ENCODE measurements around the gene USP48. TPM values are rescaled to one million over a fixed set of nuclear protein-coding genes. Genes with fewer than 3 reads are reported as not detected.

The USP48 gene
- total RNA-seq, 1 donor from 2014 or later: 67.5 TPM

DNA sequence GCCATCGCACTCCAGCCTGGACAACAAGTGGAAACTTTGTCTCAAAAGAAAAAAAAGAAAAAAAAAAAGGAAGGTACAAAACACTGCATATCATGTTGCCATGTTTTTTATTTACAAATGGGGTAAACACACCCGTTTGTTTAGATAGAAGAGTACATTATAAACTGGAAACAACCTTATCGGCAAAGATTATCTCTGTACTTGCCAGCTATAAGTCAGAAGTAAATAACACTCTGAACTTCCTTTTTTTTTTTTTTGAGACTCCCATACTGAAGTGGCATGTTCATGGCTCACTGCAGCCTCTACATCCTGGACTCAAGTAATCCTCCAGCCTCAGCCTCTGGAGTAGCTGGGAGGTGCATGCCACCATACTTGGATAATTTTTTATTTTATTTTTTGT is 21.9 kb downstream of the USP48 start:
- H3K4me1 ChIP-seq: peaks cover 53% of the 10 kb centered on the region
- no peak for DNase-seq (ENCODE audit: extremely low spot score in 2 of 2)
- no peak overlapping the region for H3K4me3 ChIP-seq
- H3K27ac ChIP-seq: no peak overlapping the region
- no peaks in the 10 kb centered on the region for H3K27me3 ChIP-seq
- intact Hi-C loops (cut with DNase I): no loop called here
- no peaks in the 10 kb centered on the region for H3K9me3 ChIP-seq
- H3K36me3 ChIP-seq: no peaks in the 10 kb centered on the region
- TF ChIP-seq POLR2AphosphoS5 (IDR thresholded peaks at IDR 0.05; ENCODE audit: insufficient read depth in 1 of 2, low read depth in 1 of 2) (no peak), POLR2A (IDR thresholded peaks at IDR 0.05) (no peak)
- TF ChIP-seq, protein P1, sequence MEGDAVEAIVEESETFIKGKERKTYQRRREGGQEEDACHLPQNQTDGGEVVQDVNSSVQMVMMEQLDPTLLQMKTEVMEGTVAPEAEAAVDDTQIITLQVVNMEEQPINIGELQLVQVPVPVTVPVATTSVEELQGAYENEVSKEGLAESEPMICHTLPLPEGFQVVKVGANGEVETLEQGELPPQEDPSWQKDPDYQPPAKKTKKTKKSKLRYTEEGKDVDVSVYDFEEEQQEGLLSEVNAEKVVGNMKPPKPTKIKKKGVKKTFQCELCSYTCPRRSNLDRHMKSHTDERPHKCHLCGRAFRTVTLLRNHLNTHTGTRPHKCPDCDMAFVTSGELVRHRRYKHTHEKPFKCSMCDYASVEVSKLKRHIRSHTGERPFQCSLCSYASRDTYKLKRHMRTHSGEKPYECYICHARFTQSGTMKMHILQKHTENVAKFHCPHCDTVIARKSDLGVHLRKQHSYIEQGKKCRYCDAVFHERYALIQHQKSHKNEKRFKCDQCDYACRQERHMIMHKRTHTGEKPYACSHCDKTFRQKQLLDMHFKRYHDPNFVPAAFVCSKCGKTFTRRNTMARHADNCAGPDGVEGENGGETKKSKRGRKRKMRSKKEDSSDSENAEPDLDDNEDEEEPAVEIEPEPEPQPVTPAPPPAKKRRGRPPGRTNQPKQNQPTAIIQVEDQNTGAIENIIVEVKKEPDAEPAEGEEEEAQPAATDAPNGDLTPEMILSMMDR (IDR thresholded peaks at IDR 0.05): no peak

DNA sequence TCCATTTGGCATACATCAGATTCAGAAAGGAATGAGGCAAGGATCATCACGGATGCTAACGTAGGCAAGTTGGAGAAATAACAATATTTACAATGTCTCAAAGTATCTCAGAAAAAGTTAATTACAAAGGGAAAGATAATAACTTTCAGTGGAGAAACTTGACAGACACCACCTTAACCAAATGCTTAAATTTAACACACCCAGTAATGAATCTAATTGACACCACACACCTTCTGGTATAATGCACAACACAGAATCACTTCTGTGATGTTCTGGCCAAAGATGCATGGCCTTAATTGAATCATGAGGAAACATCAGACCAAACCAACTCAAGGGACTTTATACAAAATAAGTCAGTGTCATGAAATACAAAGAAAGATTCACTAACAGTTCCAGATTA is 23.1 kb downstream of the USP48 start:
- Histone ChIP-seq H3K36me3 (peaks cover 0 to under 1% of the 10 kb centered on the region in 2 donors), H3K4me1 (peaks cover 41% of the 10 kb centered on the region), H3K27me3 (no peaks in the 10 kb centered on the region), H3K4me3 (no peak overlapping the region), H3K9me3 (no peaks in the 10 kb centered on the region), H3K27ac (no peak overlapping the region)
- intact Hi-C loops (cut with DNase I): no loop called here
- no peak for DNase-seq (ENCODE audit: extremely low spot score in 2 of 2)
- TF ChIP-seq POLR2A (IDR thresholded peaks at IDR 0.05): no peak
- TF ChIP-seq, protein P1 (IDR thresholded peaks at IDR 0.05): no peak
- TF ChIP-seq POLR2AphosphoS5 (IDR thresholded peaks at IDR 0.05; ENCODE audit: insufficient read depth in 1 of 2, low read depth in 1 of 2): no peak

DNA sequence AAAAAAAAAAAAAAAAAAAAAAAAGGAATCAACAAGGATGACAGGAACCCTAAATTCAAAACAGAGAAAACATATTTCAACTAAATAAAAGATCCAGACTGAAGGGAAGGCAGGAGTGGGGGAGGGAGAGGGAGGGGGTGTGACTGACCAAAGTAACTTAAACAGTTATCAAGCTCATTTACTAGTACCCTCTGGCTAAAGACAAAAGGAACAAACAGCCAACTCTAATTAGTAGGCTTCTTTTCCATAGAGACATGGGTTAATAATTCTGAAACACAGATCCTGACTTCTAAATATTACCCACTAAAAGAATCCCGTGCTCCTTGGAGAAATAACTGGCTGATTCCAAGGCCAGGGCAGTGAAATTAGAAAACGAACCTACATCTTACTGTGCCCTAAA is 23.8 kb downstream of the USP48 start:
- no peak for DNase-seq (ENCODE audit: extremely low spot score in 2 of 2)

DNA sequence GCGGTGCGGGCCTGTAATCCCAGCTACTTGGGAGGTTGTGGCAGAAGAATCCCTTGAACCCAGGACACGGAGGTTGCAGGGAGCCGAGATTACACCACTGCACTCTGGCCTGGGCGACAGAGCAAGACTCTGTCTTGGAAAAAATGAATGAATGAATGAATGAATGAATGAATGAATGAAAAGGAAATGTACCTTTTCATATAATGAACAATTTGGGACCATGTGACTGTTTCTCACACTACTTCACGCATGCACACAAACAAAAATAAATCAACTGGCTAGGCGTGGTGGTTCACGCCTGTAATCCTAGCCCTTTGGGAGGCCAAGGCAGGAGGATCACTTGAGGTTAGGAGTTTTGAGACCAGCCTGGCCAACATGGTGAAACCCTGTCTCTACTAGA is 24.3 kb downstream of the USP48 start:
- Histone ChIP-seq H3K4me1 (peaks cover 29% of the 10 kb centered on the region), H3K36me3 (peaks cover 0 to 11% of the 10 kb centered on the region in 2 donors), H3K9me3 (no peaks in the 10 kb centered on the region), H3K4me3 (no peak overlapping the region), H3K27me3 (no peaks in the 10 kb centered on the region), H3K27ac (no peak overlapping the region)
- TF ChIP-seq, protein P1 (IDR thresholded peaks at IDR 0.05): no peak
- TF ChIP-seq POLR2A (IDR thresholded peaks at IDR 0.05): no peak
- no peak for TF ChIP-seq POLR2AphosphoS5 (IDR thresholded peaks at IDR 0.05; ENCODE audit: insufficient read depth in 1 of 2, low read depth in 1 of 2)
- intact Hi-C loops (cut with DNase I): no loop called here
- no peak for DNase-seq (ENCODE audit: extremely low spot score in 2 of 2)

More for the DNA sequence above, 23.8 kb downstream of the USP48 start:
- no peak overlapping the region for H3K27ac ChIP-seq
- H3K36me3 ChIP-seq: peaks cover 0 to 6% of the 10 kb centered on the region in 2 donors
- intact Hi-C loops (cut with DNase I): no loop called here
- no peaks in the 10 kb centered on the region for H3K9me3 ChIP-seq
- no peak overlapping the region for H3K4me3 ChIP-seq
- TF ChIP-seq POLR2A (IDR thresholded peaks at IDR 0.05): no peak
- TF ChIP-seq, protein P1 (IDR thresholded peaks at IDR 0.05): no peak
- no peak for TF ChIP-seq POLR2AphosphoS5 (IDR thresholded peaks at IDR 0.05; ENCODE audit: insufficient read depth in 1 of 2, low read depth in 1 of 2)
- no peaks in the 10 kb centered on the region for H3K27me3 ChIP-seq
- H3K4me1 ChIP-seq: peaks cover 35% of the 10 kb centered on the region

DNA sequence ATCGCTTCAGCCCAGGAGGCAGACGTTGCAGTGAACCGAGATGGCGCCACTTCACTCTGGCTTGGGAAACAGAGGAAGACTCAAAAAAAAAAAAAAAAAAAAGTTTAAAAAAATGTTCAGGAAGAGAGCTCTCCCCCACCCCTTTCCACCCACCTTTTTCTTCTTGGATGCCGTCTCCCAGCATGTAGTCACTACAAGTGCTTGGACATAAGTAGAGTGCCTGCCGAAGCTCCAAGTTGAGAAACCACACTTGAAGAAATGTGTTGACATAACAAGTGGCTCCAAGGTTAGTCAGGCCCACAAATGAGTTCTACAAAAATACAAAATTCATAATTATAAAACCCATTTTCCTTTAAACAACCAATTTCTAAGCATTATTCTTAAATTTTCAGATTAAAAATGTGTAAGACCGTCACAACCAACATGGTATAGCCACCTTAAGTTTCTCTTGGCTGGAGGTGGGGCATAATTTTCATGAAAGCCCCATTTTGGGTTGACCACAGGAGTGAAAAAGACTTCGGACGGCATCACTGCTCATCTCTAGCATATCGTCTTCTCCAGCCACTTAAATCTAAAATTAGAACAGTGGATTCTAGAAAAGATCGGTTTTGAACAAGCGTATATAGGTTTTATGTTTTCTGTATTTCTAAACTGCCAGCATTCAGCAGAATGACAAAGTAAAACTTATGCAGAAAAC is 26.4 kb downstream of the USP48 start:
- DNase-seq (ENCODE audit: extremely low spot score in 2 of 2): no peak
- Histone ChIP-seq H3K27ac (no peak overlapping the region), H3K27me3 (no peaks in the 10 kb centered on the region), H3K4me3 (no peak overlapping the region), H3K9me3 (no peaks in the 10 kb centered on the region), H3K4me1 (peaks cover 15% of the 10 kb centered on the region), H3K36me3 (peaks cover 0 to 28% of the 10 kb centered on the region in 2 donors)
- no peak for TF ChIP-seq POLR2A (IDR thresholded peaks at IDR 0.05)
- TF ChIP-seq, protein P1 (IDR thresholded peaks at IDR 0.05): no peak
- no peak for TF ChIP-seq POLR2AphosphoS5 (IDR thresholded peaks at IDR 0.05; ENCODE audit: insufficient read depth in 1 of 2, low read depth in 1 of 2)
- intact Hi-C loops (cut with DNase I): no loop called here

Data from vagina (tissue), 2 donors.